K562 (cell line): ENCODE data around the gene DMGDH.

Source experiments
- ATF2 ChIP-seq: sonication (generic); formaldehyde crosslinking; IDR thresholded peaks from 2 replicates; pipeline ENCODE4 v1.8.1; 2022; ENCODE audit warnings: missing genetic modification reagents
- CTCF ChIP-seq, 3 experiments: IDR thresholded peaks in 2 of 3; conservative IDR thresholded peaks in 1 of 3; 2 replicates each; pipeline ENCODE4 v1.5.1; 2011 to 2012; ENCODE audit warnings: low read length in 3 of 3, mild to moderate bottlenecking in 3 of 3, control low read depth in 2 of 3, improper control_type of control experiment in 1 of 3, inconsistent platforms in 1 of 3, low read depth in 1 of 3, mixed read lengths in 1 of 3, moderate library complexity in 1 of 3; ENCODE audit not compliant: insufficient read depth in 2 of 3
- KAT8 ChIP-seq: fragments of 450-650 bp; IDR thresholded peaks from 2 replicates; pipeline ENCODE4 v1.6.1; 2016; ENCODE audit warnings: low read depth, mild to moderate bottlenecking
- MAZ ChIP-seq, 2 experiments: fragments of 450-650 bp in 1 of 2; sonication (generic) in 1 of 2; formaldehyde crosslinking; IDR thresholded peaks in 1 of 2; conservative IDR thresholded peaks in 1 of 2; 2 replicates each; pipeline versions ENCODE4 v1.4.0 to v1.5.0; 2020; ENCODE audit warnings: mild to moderate bottlenecking in 1 of 2, missing genetic modification reagents in 1 of 2
- MYC ChIP-seq, 2 experiments: fragments of 250-450 bp in 1 of 2; sonication (Bioruptor Pico) in 1 of 2; IDR thresholded peaks; 2 replicates each; pipeline versions ENCODE4 v1.5.1 to v1.6.1; 2012 to 2021; ENCODE audit warnings: low read depth in 2 of 2, borderline replicate concordance in 1 of 2, improper control_type of control experiment in 1 of 2, low read length in 1 of 2, mild to moderate bottlenecking in 1 of 2, moderate library complexity in 1 of 2
- NONO ChIP-seq, 2 experiments: fragments of 200-400 bp in 1 of 2; fragments of 450-650 bp in 1 of 2; formaldehyde crosslinking in 1 of 2; IDR thresholded peaks; 2 replicates each; pipeline ENCODE4 v1.6.1; 2017; ENCODE audit warnings: low read depth in 2 of 2, mild to moderate bottlenecking in 2 of 2, moderate library complexity in 2 of 2, low read length in 1 of 2
- POLR2A ChIP-seq: fragments of 450-650 bp; conservative IDR thresholded peaks from 2 replicates; pipeline ENCODE4 v1.6.1; 2016
- RBFOX2 ChIP-seq: fragments of 200-400 bp; formaldehyde crosslinking; IDR thresholded peaks from 2 replicates; pipeline ENCODE4 v1.6.1; 2017; ENCODE audit warnings: low read depth, mild to moderate bottlenecking, low read length, moderate library complexity
- SP2 ChIP-seq: IDR thresholded peaks from 2 replicates; pipeline ENCODE4 v1.6.1; 2011; ENCODE audit warnings: mild to moderate bottlenecking, low read depth, low read length, moderate library complexity; ENCODE audit not compliant: poor library complexity, severe bottlenecking; ENCODE audit errors: extremely low read depth
- SREBF2 ChIP-seq: sonication (generic); formaldehyde crosslinking; IDR thresholded peaks from 2 replicates; pipeline ENCODE4 v1.4.0; 2020; ENCODE audit warnings: mild to moderate bottlenecking, missing genetic modification reagents
- SRF ChIP-seq, 2 experiments: fragments of 250-450, 450-650 bp in 1 of 2; sonication (Bioruptor Pico) in 1 of 2; sonication (generic) in 1 of 2; formaldehyde crosslinking; IDR thresholded peaks; 2 replicates each; pipeline versions ENCODE4 v1.5.0 to v1.5.1; 2020 to 2022; ENCODE audit warnings: mild to moderate bottlenecking in 1 of 2, missing genetic modification reagents in 1 of 2
- THAP12 ChIP-seq: fragments of 250-450 bp; sonication (Bioruptor Pico); IDR thresholded peaks from 2 replicates; pipeline ENCODE4 v1.9.0; 2021; ENCODE audit warnings: mild to moderate bottlenecking, inconsistent platforms

- TF ChIP-seq SRF (CRISPR knock-in tag; IDR thresholded peaks at IDR 0.05) (no peak), CTCF (IDR thresholded peaks at IDR 0.05 in 2 of 3, conservative IDR thresholded peaks at IDR 0.05 in 1 of 3; ENCODE audit: insufficient read depth in 2 of 3, low read depth in 1 of 3, low read length in 3 of 3) (no peak), KAT8 (no peak), RBFOX2 (no peak), POLR2A (no peak), NONO (IDR thresholded peaks at IDR 0.05; ENCODE audit: low read depth in 2 of 2, low read length in 1 of 2) (no peak), ATF2 (no peak), SP2 (no peak), MAZ (CRISPR knock-in tag; conservative IDR thresholded peaks at IDR 0.05 in 1 of 2, IDR thresholded peaks at IDR 0.05 in 1 of 2) (no peak), SREBF2 (CRISPR knock-in tag) (no peak), THAP12 (CRISPR knock-in tag) (no peak), MYC (IDR thresholded peaks at IDR 0.05; ENCODE audit: low read depth, low read length) (no peak), MYC (CRISPR knock-in tag; IDR thresholded peaks at IDR 0.05; ENCODE audit: borderline replicate concordance, low read depth) (no peak)
These were observed 57.6 kb downstream of the DMGDH start for GRCh38 chr5:79011869-79012268.
